Mucosa of descending colon (tissue), 3 donors: ENCODE results near the gene RNASE11. TPM values are rescaled to one million over a fixed set of nuclear protein-coding genes. Genes with fewer than 3 reads are reported as not detected.
"Not testable (repeated sequence)": the region's sequence is repeated elsewhere in the genome, so short reads cannot be mapped to it uniquely, and the experiment has no call there.

ENCODE experiments used
- ATAC-seq: fragments of 200-7000 bp; cut with Tn5 transposase; one replicate; pipeline ENCODE4 v1.9.1; 2020; ENCODE audit warnings: mild to moderate bottlenecking, moderate library complexity
- DNase-seq, 3 donors: peaks; one replicate each; pipeline ENCODE4 v3.0.0-alpha.2; 2020
- H3K36me3 ChIP-seq: fragments of 200-600 bp; one replicate; pipeline ENCODE4 v1.8.0; 2021; ENCODE audit warnings: low read depth, mild to moderate bottlenecking
- H3K4me1 ChIP-seq: fragments of 200-600 bp; one replicate; pipeline ENCODE4 v1.8.0; 2021; ENCODE audit warnings: low read depth, mild to moderate bottlenecking
- H3K4me3 ChIP-seq: fragments of 200-600 bp; one replicate; pipeline ENCODE4 v1.8.0; 2021; ENCODE audit warnings: mild to moderate bottlenecking
- H3K9me3 ChIP-seq: fragments of 200-600 bp; one replicate; pipeline ENCODE4 v1.8.0; 2021; ENCODE audit warnings: mild to moderate bottlenecking
- intact Hi-C, 2 donors: fragments of 100-400 bp; cut with DNase I in 1 of 2; cut with micrococcal nuclease in 1 of 2; formaldehyde crosslinking; loops; one replicate each; pipeline versions ENCODE4 v1.11.0 to v1.11.1; 2022; cut with DNase I, micrococcal nuclease
- total RNA-seq, 3 donors: library from RNA; stranded (reverse); fragmentation: NEBNext Ultra II Directional in 2 of 3; extraction: Animal tissue kit (Norgen Biotek cat#: 25700) in 2 of 3; gene quantifications; one replicate each; pipeline versions ENCODE4 v1.2.1 to v1.2.4, GENCODE V29; 2021 to 2023
- TF ChIP-seq, protein P1 (sequence below): fragments of 200-600 bp; IDR thresholded peaks from one replicate; pipeline ENCODE4 v1.8.0; 2022; ENCODE audit warnings: antibody characterized with exemption, mild to moderate bottlenecking
- donor health status: DM: no; HTN: no; CAD: no; lungs with moderate emphysema.
- donor health status: DM: no; HTN: no; CAD: no.
- donor health status: DM: no; HTN: yes; CAD: no.

RNASE11 gene
- total RNA-seq, 3 donors from 2014 or later = not detected

GRCh38 chr14:20601522-20601921 lies 13.7 kb upstream of the RNASE11 start:
- no peaks in the 10 kb centered on the region for H3K4me1 ChIP-seq
- H3K36me3 ChIP-seq = no peaks in the 10 kb centered on the region
- no peaks in the 10 kb centered on the region for H3K9me3 ChIP-seq
- ATAC-seq (no peak), DNase-seq (no peak)
- intact Hi-C loops = loop anchor here (10.0 kb wide), 1 partner anchor 67 kb away; no protein-coding TSS in a partner anchor
- no peak overlapping the region for H3K4me3 ChIP-seq
- TF ChIP-seq, protein P1, sequence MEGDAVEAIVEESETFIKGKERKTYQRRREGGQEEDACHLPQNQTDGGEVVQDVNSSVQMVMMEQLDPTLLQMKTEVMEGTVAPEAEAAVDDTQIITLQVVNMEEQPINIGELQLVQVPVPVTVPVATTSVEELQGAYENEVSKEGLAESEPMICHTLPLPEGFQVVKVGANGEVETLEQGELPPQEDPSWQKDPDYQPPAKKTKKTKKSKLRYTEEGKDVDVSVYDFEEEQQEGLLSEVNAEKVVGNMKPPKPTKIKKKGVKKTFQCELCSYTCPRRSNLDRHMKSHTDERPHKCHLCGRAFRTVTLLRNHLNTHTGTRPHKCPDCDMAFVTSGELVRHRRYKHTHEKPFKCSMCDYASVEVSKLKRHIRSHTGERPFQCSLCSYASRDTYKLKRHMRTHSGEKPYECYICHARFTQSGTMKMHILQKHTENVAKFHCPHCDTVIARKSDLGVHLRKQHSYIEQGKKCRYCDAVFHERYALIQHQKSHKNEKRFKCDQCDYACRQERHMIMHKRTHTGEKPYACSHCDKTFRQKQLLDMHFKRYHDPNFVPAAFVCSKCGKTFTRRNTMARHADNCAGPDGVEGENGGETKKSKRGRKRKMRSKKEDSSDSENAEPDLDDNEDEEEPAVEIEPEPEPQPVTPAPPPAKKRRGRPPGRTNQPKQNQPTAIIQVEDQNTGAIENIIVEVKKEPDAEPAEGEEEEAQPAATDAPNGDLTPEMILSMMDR = no peak

- H3K36me3 ChIP-seq = no peaks in the 10 kb centered on the region
- no peak overlapping the region for H3K4me3 ChIP-seq
- ATAC-seq (no peak), DNase-seq (no peak)
- TF ChIP-seq, protein P1 = no peak
- no peaks in the 10 kb centered on the region for H3K9me3 ChIP-seq
- no peaks in the 10 kb centered on the region for H3K4me1 ChIP-seq
- intact Hi-C loops = no loop called here
Measured at GRCh38 chr14:20597108-20597507, 9.3 kb upstream of the RNASE11 start.

DNA sequence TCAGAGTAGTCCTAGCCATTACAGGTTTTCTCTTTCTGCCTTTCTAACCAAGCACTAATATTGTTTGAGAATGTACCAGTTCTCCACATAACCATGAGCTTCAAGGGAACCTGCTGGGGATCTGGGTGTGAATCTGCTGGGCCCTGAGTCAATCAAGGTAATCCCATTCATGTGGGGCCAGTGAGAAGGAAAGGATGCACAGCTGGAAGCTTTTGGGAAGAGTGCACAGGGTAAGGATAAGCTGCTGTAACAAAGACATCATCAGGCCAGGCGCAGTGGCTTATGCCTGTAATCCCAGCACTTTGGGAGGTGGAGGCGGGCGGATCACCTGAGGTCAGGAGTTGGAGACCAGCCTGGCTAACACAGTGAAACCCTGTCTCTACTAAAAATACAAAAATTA lies 7.9 kb upstream of the RNASE11 start:
- intact Hi-C loops, ATAC-seq, H3K9me3 ChIP-seq, DNase-seq, H3K4me3 ChIP-seq, H3K4me1 ChIP-seq, H3K36me3 ChIP-seq: not testable (repeated sequence)

DNA sequence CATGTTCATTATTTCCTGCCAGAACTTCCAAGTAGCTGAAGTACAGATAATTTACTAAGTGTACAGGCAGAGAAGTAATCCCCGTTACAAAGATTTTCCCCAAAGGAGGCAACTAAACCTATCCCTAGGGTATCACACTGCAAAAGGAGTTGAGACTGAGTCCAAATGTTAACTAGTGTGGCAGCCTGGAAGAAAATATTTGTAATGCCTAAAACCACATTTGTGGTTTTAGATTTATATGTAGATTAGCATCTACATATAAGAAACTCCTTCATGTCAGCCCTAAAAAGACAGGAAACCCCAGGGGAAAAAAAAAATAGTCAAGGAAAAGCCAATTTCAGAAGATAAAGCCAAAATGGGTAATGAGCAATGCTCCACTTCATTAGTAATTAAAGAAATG lies 4.8 kb upstream of the RNASE11 start:
- ATAC-seq = no peak
- H3K36me3 ChIP-seq = no peaks in the 10 kb centered on the region

DNA sequence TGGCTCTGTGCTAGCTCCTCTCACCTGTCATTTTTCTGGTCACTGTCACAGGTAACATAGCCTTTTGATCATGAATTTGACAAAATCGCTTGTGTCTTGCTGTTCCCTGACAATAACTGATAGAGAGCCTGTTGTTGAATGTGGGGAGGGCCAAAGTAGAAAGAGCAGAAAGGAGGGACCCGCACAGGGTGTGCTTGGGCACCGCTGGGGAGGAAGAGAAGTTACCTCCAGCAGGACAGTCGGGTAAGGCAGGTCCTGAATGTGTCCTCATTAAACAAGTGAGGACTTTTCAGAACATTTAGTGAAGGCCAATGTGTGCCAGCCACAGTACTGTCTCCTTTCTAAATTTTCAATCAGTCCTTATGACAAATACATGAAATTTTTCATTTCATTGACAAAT lies 3.4 kb upstream of the RNASE11 start, which contains the start of gene RNASE12:
Gene RNASE12, minus strand, starts transcription at position 142 of the 400 bp plus-strand sequence. CDS start 653 bp downstream, outside the sequence.
- Histone ChIP-seq H3K9me3 (no peaks in the 10 kb centered on the region), H3K36me3 (no peaks in the 10 kb centered on the region), H3K4me1 (no peaks in the 10 kb centered on the region), H3K4me3 (no peak within 1 kb of the TSS)
- no peak for ATAC-seq
- DNase-seq = no peak
- intact Hi-C loops = no loop called here
- TF ChIP-seq, protein P1 = no peak

More for the DNA sequence above, 4.8 kb upstream of the RNASE11 start:
- Histone ChIP-seq H3K9me3 (no peaks in the 10 kb centered on the region), H3K4me1 (no peaks in the 10 kb centered on the region), H3K4me3 (no peak overlapping the region)
- TF ChIP-seq, protein P1 = no peak
- intact Hi-C loops = no loop called here
- no peak for DNase-seq

GRCh38 chr14:20583908-20584307 lies 3.9 kb downstream of the RNASE11 start:
- intact Hi-C loops = no loop called here
- Histone ChIP-seq H3K9me3 (no peaks in the 10 kb centered on the region), H3K36me3 (no peaks in the 10 kb centered on the region), H3K4me3 (no peak overlapping the region), H3K4me1 (no peaks in the 10 kb centered on the region)
- DNase-seq (no peak), ATAC-seq (no peak)
- TF ChIP-seq, protein P1 = no peak
